Lower leg skin (tissue), 4 donors: Measurements from ENCODE around the gene DIP2B. TPM values are rescaled to one million over a fixed set of nuclear protein-coding genes. Genes with fewer than 3 reads are reported as not detected.
"Not testable (repeated sequence)": the region's sequence is repeated elsewhere in the genome, so short reads cannot be mapped to it uniquely, and the experiment has no call there.

Experiments used
- DNase-seq, 2 donors: peaks; one replicate each; pipeline ENCODE4 v3.0.0-alpha.2; 2019; ENCODE audit warnings: low spot score in 2 of 2
- H3K4me3 ChIP-seq: fragments of 200-600 bp; sonication (generic); 2 replicates; pipeline ENCODE4 v1.5.1; 2017; ENCODE audit warnings: mild to moderate bottlenecking, low read depth; ENCODE audit not compliant: poor library complexity, severe bottlenecking
- CTCF ChIP-seq, 3 donors: fragments of 450-650 bp; IDR thresholded peaks; one replicate each; pipeline ENCODE4 v1.5.1; 2016; ENCODE audit warnings: antibody characterized with exemption in 3 of 3, mild to moderate bottlenecking in 3 of 3, moderate library complexity in 2 of 3
- POLR2A ChIP-seq, 2 donors: fragments of 450-650 bp; IDR thresholded peaks; one replicate each; pipeline ENCODE4 v1.6.1; 2016 to 2017; ENCODE audit warnings: antibody characterized with exemption in 2 of 2, mild to moderate bottlenecking in 1 of 2, moderate library complexity in 1 of 2
- WGBS, 2 donors: methylation state at CpG; one replicate each; pipeline ENCODE4 v1.1.5; 2018; 5-methylcytosine and 5-hydroxymethylcytosine counted together
- intact Hi-C: fragments of 100-400 bp; cut with DNase I; formaldehyde crosslinking; loops from one replicate; pipeline ENCODE4 v1.15.0; 2023; ENCODE audit warnings: low total_unique reads
- total RNA-seq, 4 donors: library from RNA; depleted of rRNA; stranded (reverse); fragments of >200 nt; gene quantifications; one replicate each; pipeline ENCODE4 v1.1.0, GENCODE V29; 2016

Gene DIP2B
- total RNA-seq, 4 donors from 2014 or later: 56.9 to 104 (median 68.6) TPM

- no peak overlapping the region for H3K4me3 ChIP-seq
- intact Hi-C loops: no loop called here
- TF ChIP-seq POLR2A (IDR thresholded peaks at IDR 0.05) (no peak), CTCF (IDR thresholded peaks at IDR 0.05) (no peak)
- WGBS, 2 donors: 91 to 100% methylated on average over 1 of the region's 1 CpG
- DNase-seq: no peak
Observed at GRCh38 chr12:50483488-50483887, 21.3 kb upstream of the DIP2B start.

- H3K4me3 ChIP-seq: no peak overlapping the region
- intact Hi-C loops: no loop called here
- 89 to 90% methylated on average over 5 of the region's 5 CpGs for WGBS, 2 donors
- no peak for DNase-seq
- TF ChIP-seq POLR2A (IDR thresholded peaks at IDR 0.05) (no peak), CTCF (IDR thresholded peaks at IDR 0.05) (no peak)
Observed at GRCh38 chr12:50488801-50489200, 16.0 kb upstream of the DIP2B start.

- H3K4me3 ChIP-seq, DNase-seq, intact Hi-C loops: not testable (repeated sequence)
- WGBS, 2 donors: 96% methylated on average over 11 of the region's 11 CpGs
Observed at GRCh38 chr12:50498119-50498518, 6.7 kb upstream of the DIP2B start.

- WGBS, 2 donors: 0 to 5% methylated on average over 11 of the region's 11 CpGs
- no peak for TF ChIP-seq CTCF (IDR thresholded peaks at IDR 0.05)
- peak overlapping the region; percentile 61 for H3K4me3 ChIP-seq
- DNase-seq: peak in 1 of 2 donors; percentile 58
- intact Hi-C loops: loop anchor here (5.0 kb wide), 1 partner anchor 131 kb away; no protein-coding TSS in a partner anchor
Observed at GRCh38 chr12:50505675-50506530, 1.1 kb downstream of the DIP2B start.

- 17 to 21% methylated on average over 2 of the region's 2 CpGs for WGBS, 2 donors
- DNase-seq: no peak
- TF ChIP-seq POLR2A (IDR thresholded peaks at IDR 0.05): no peak
- no peak for TF ChIP-seq CTCF (IDR thresholded peaks at IDR 0.05)
- no peak overlapping the region for H3K4me3 ChIP-seq
- intact Hi-C loops: loop anchor here (5.0 kb wide), 1 partner anchor 130 kb away; no protein-coding TSS in a partner anchor
Observed at GRCh38 chr12:50506753-50507473, 2.1 kb downstream of the DIP2B start.

GRCh38 chr12:50507474-50507838 is 2.7 kb downstream of the DIP2B start:
- H3K4me3 ChIP-seq: no peak overlapping the region
- intact Hi-C loops: loop anchor here (5.0 kb wide), 1 partner anchor 130 kb away; no protein-coding TSS in a partner anchor
- WGBS, 2 donors: 61 to 62% methylated on average over 11 of the region's 11 CpGs
- DNase-seq: no peak
- no peak for TF ChIP-seq CTCF (IDR thresholded peaks at IDR 0.05)
- no peak for TF ChIP-seq POLR2A (IDR thresholded peaks at IDR 0.05)
